NT2/D1 (cell line): ENCODE data around the gene DYNC1LI1.

Experiments used
- SUZ12 ChIP-seq: IDR thresholded peaks from 2 replicates; pipeline ENCODE4 v1.6.1; 2011; ENCODE audit not compliant: insufficient read length, insufficient read depth; ENCODE audit errors: extremely low read depth
- YY1 ChIP-seq: IDR thresholded peaks from 2 replicates; pipeline ENCODE4 v1.6.1; 2011; ENCODE audit not compliant: insufficient read length, insufficient read depth
- ZNF274 ChIP-seq: IDR thresholded peaks from 2 replicates; pipeline ENCODE4 v1.6.1; 2011; ENCODE audit warnings: mild to moderate bottlenecking, low read depth, low read length

DNA sequence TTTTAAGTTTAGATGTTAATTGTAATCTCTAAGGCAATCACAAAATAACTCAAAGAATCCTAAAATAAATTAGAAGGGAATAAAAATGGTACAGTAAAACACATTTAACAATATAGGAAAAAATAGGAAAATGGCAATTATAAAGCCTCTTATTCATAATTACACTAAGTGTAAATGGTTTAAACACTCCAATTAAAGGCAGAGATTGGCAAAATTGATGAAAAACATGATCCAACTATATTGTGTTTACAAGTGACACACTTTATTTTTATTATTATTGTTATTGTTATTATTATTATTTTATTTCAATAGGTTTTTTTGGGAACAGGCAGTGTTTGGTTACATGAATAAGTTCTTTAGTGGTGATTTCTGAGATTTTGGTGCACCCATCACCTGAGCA is 48.7 kb upstream of the DYNC1LI1 start:
- TF ChIP-seq YY1 (no peak), SUZ12 (no peak), ZNF274 (no peak)
